Measurements from ENCODE around the gene ARHGAP44. TPM values are rescaled to one million over a fixed set of nuclear protein-coding genes. Genes with fewer than 3 reads are reported as not detected.

ARHGAP44 gene
- total RNA-seq, 1 donor from 2014 or later: 39.0 TPM

- H3K4me1 ChIP-seq: no peaks in the 10 kb centered on the region
- intact Hi-C loops (cut with DNase I): no loop called here
- TF ChIP-seq CTCF (IDR thresholded peaks at IDR 0.05): no peak
- H3K27ac ChIP-seq: no peak overlapping the region
- DNase-seq: no peak
- H3K9me3 ChIP-seq: no peaks in the 10 kb centered on the region
- no peak for ATAC-seq
- no peaks in the 10 kb centered on the region for H3K36me3 ChIP-seq
- H3K27me3 ChIP-seq (ENCODE audit: low read depth): no peaks in the 10 kb centered on the region
- H3K4me3 ChIP-seq: no peak overlapping the region
These were observed 19.3 kb upstream of the ARHGAP44 start for GRCh38 chr17:12769981-12770380.

GRCh38 chr17:12773153-12773552, 16.1 kb upstream of the ARHGAP44 start:
- H3K4me3 ChIP-seq: no peak overlapping the region
- H3K9me3 ChIP-seq: no peaks in the 10 kb centered on the region
- H3K4me1 ChIP-seq: no peaks in the 10 kb centered on the region
- TF ChIP-seq CTCF (IDR thresholded peaks at IDR 0.05): no peak
- intact Hi-C loops (cut with DNase I): no loop called here
- ATAC-seq: no peak
- no peak for DNase-seq
- no peak overlapping the region for H3K27ac ChIP-seq
- no peaks in the 10 kb centered on the region for H3K36me3 ChIP-seq
- no peaks in the 10 kb centered on the region for H3K27me3 ChIP-seq (ENCODE audit: low read depth)

- H3K4me3 ChIP-seq: peak overlapping the region; percentile 72
- no peaks in the 10 kb centered on the region for H3K36me3 ChIP-seq
- DNase-seq: no peak
- ATAC-seq: no peak
- H3K9me3 ChIP-seq: no peaks in the 10 kb centered on the region
- no peak for TF ChIP-seq CTCF (IDR thresholded peaks at IDR 0.05)
- H3K4me1 ChIP-seq: no peaks in the 10 kb centered on the region
- H3K27me3 ChIP-seq (ENCODE audit: low read depth): peaks cover 20% of the 10 kb centered on the region
- intact Hi-C loops (cut with DNase I): no loop called here
- no peak overlapping the region for H3K27ac ChIP-seq
These were observed 220 bp upstream of the ARHGAP44 start for GRCh38 chr17:12789075-12789480.

- Histone ChIP-seq H3K4me3 (peak overlapping the region; percentile 72), H3K9me3 (no peaks in the 10 kb centered on the region), H3K27me3 (ENCODE audit: low read depth) (peaks cover 20% of the 10 kb centered on the region), H3K36me3 (no peaks in the 10 kb centered on the region), H3K27ac (peak overlapping the region; percentile 83), H3K4me1 (no peaks in the 10 kb centered on the region)
- ATAC-seq (peak; percentile 87), DNase-seq (no peak)
- intact Hi-C loops (cut with DNase I): no loop called here
- TF ChIP-seq CTCF (IDR thresholded peaks at IDR 0.05): no peak
These were observed 1.2 kb downstream of the ARHGAP44 start for GRCh38 chr17:12790249-12791106.

- intact Hi-C loops (cut with DNase I): no loop called here
- no peaks in the 10 kb centered on the region for H3K36me3 ChIP-seq
- H3K4me3 ChIP-seq: no peak overlapping the region
- peaks cover 4% of the 10 kb centered on the region for H3K27me3 ChIP-seq (ENCODE audit: low read depth)
- H3K27ac ChIP-seq: no peak overlapping the region
- no peaks in the 10 kb centered on the region for H3K4me1 ChIP-seq
- H3K9me3 ChIP-seq: no peaks in the 10 kb centered on the region
- ATAC-seq (no peak), DNase-seq (no peak)
- TF ChIP-seq CTCF (IDR thresholded peaks at IDR 0.05): no peak
These were observed 5.7 kb downstream of the ARHGAP44 start for GRCh38 chr17:12794919-12795532.

Data from lower lobe of right lung (tissue), 2 donors.